Activated CD8-positive, alpha-beta T cell treated with anti-CD3 and anti-CD28 coated beads, Interleukin-2, amount 10 ng/mL, durations not matched to agents 7 days and 5 days (primary cell): ENCODE results near the gene CFAP54. TPM values are rescaled to one million over a fixed set of nuclear protein-coding genes. Genes with fewer than 3 reads are reported as not detected.

Source experiments
- ATAC-seq: fragments of 150-1000 bp; cut with Tn5 transposase; one replicate; pipeline ENCODE4 v1.10.0; 2021; ENCODE audit warnings: moderate library complexity
- CTCF ChIA-PET: fragments of 350-600 bp; sonication (Branson Sonifier 250); formaldehyde crosslinking; loops from one replicate; lab custom pipeline; 2021; ENCODE audit warnings: antibody characterized with exemption; lab: Charles Lee
- POLR2A ChIA-PET: fragments of 350-600 bp; sonication (Branson Sonifier 250); formaldehyde crosslinking; loops from one replicate; lab custom pipeline; 2021; ENCODE audit warnings: antibody characterized with exemption; lab: Charles Lee
- DNase-seq: peaks from one replicate; pipeline ENCODE4 v3.0.0-alpha.2; 2020
- H3K27ac Mint-ChIP-seq: one replicate; pipeline ENCODE4 v1.8.0; 2021; ENCODE audit warnings: mild to moderate bottlenecking, mixed read lengths
- H3K27me3 Mint-ChIP-seq: one replicate; pipeline ENCODE4 v1.8.0; 2021; ENCODE audit warnings: low read depth, mixed read lengths
- H3K36me3 Mint-ChIP-seq: one replicate; pipeline ENCODE4 v1.8.0; 2021; ENCODE audit warnings: low read depth, mixed read lengths
- H3K4me1 Mint-ChIP-seq: one replicate; pipeline ENCODE4 v1.8.0; 2021; ENCODE audit warnings: low read depth, mixed read lengths
- H3K4me3 Mint-ChIP-seq: one replicate; pipeline ENCODE4 v1.8.0; 2021; ENCODE audit warnings: mild to moderate bottlenecking, mixed read lengths
- H3K9me3 Mint-ChIP-seq: one replicate; pipeline ENCODE4 v1.8.0; 2022; ENCODE audit warnings: mixed read lengths; ENCODE audit not compliant: insufficient read depth
- total RNA-seq, 2 experiments: library from RNA; stranded (reverse); gene quantifications; one replicate each; pipeline ENCODE4 v1.2.3, GENCODE V29; 2021

CFAP54 gene
- total RNA-seq, 2 experiments from 2014 or later, result 0.18 to 1.2 TPM

- peaks cover 44% of the 10 kb centered on the region for H3K4me1 Mint-ChIP-seq
- H3K4me3 Mint-ChIP-seq, result peak within 1 kb of the TSS; percentile 96
- ChIA-PET CTCF (interaction anchor here (1.2 kb wide), 2 partner anchors 18 to 328 kb away, joined by 5 to 6 read pairs; no protein-coding TSS in a partner anchor), POLR2A (interaction anchor here (0.6 to 1.4 kb wide), 4 partner anchors 186 to 1609 kb away, joined by 3 to 4 read pairs (median 3); no protein-coding TSS in a partner anchor)
- ATAC-seq, result peak; percentile 86
- peaks cover 11% of the 10 kb centered on the region for H3K27me3 Mint-ChIP-seq
- peaks cover 36% of the 10 kb centered on the region for H3K36me3 Mint-ChIP-seq
- peak; percentile 88 for DNase-seq
- no peaks in the 10 kb centered on the region for H3K9me3 Mint-ChIP-seq
- peak within 1 kb of the TSS; percentile 99 for H3K27ac Mint-ChIP-seq
These were observed 417.7 kb downstream of the CFAP54 start, which contains the start of gene NEDD1 for GRCh38 chr12:96906849-96907670. NEDD1 (plus strand) TSS chr12:96907257; CDS start chr12:96909760, 2,503 bp downstream.

GRCh38 chr12:96907671-96908422 lies 418.5 kb downstream of the CFAP54 start:
- CTCF ChIA-PET, result interaction anchor here (1.2 kb wide), 2 partner anchors 18 to 329 kb away, joined by 5 to 6 read pairs; no protein-coding TSS in a partner anchor
- H3K27me3 Mint-ChIP-seq, result peaks cover 11% of the 10 kb centered on the region
- H3K36me3 Mint-ChIP-seq, result peaks cover 38% of the 10 kb centered on the region
- H3K27ac Mint-ChIP-seq, result peak overlapping the region; percentile 99
- peak; percentile 51 for DNase-seq
- H3K9me3 Mint-ChIP-seq, result no peaks in the 10 kb centered on the region
- ATAC-seq, result peak; percentile 39
- H3K4me1 Mint-ChIP-seq, result peaks cover 45% of the 10 kb centered on the region
- POLR2A ChIA-PET, result interaction anchor here (0.6 kb wide), 1 partner anchor 1384 kb away, joined by 3 read pairs; no protein-coding TSS in a partner anchor
- H3K4me3 Mint-ChIP-seq, result peak overlapping the region; percentile 96

- H3K4me1 Mint-ChIP-seq, result peaks cover 48% of the 10 kb centered on the region
These were observed 419.0 kb downstream of the CFAP54 start for GRCh38 chr12:96908423-96908675.

GRCh38 chr12:96912261-96912660 lies 422.9 kb downstream of the CFAP54 start:
- Mint-ChIP-seq H3K9me3 (no peaks in the 10 kb centered on the region), H3K36me3 (peaks cover 66% of the 10 kb centered on the region), H3K27ac (no peak overlapping the region), H3K4me1 (peaks cover 43% of the 10 kb centered on the region), H3K27me3 (no peaks in the 10 kb centered on the region), H3K4me3 (no peak overlapping the region)
- ATAC-seq, result no peak
- no peak for DNase-seq
- POLR2A ChIA-PET, result no interaction called here
- CTCF ChIA-PET, result interaction anchor here (1.1 kb wide), 1 partner anchor 26 kb away, joined by 3 read pairs; no protein-coding TSS in a partner anchor

More at GRCh38 chr12:96908423-96908675, 419.0 kb downstream of the CFAP54 start:
- H3K9me3 Mint-ChIP-seq, result no peaks in the 10 kb centered on the region
- POLR2A ChIA-PET, result no interaction called here
- peaks cover 43% of the 10 kb centered on the region for H3K36me3 Mint-ChIP-seq
- DNase-seq, result no peak
- CTCF ChIA-PET, result interaction anchor here (1.2 kb wide), 1 partner anchor 19 kb away, joined by 5 read pairs; no protein-coding TSS in a partner anchor
- H3K4me3 Mint-ChIP-seq, result peak overlapping the region; percentile 96
- H3K27ac Mint-ChIP-seq, result peak overlapping the region; percentile 99
- no peak for ATAC-seq
- peaks cover 11% of the 10 kb centered on the region for H3K27me3 Mint-ChIP-seq

GRCh38 chr12:96912943-96913342 lies 423.6 kb downstream of the CFAP54 start:
- CTCF ChIA-PET, result interaction anchor here (1.1 kb wide), 1 partner anchor 26 kb away, joined by 3 read pairs; no protein-coding TSS in a partner anchor
- Mint-ChIP-seq H3K4me1 (peaks cover 42% of the 10 kb centered on the region), H3K27me3 (no peaks in the 10 kb centered on the region), H3K27ac (no peak overlapping the region), H3K4me3 (no peak overlapping the region), H3K9me3 (no peaks in the 10 kb centered on the region), H3K36me3 (peaks cover 60% of the 10 kb centered on the region)
- POLR2A ChIA-PET, result interaction anchor here (0.6 kb wide), 1 partner anchor 412 kb away, joined by 4 read pairs; no protein-coding TSS in a partner anchor
- ATAC-seq (no peak), DNase-seq (no peak)

- no peaks in the 10 kb centered on the region for H3K9me3 Mint-ChIP-seq
- H3K4me3 Mint-ChIP-seq, result no peak overlapping the region
- POLR2A ChIA-PET, result no interaction called here
These were observed 430.3 kb downstream of the CFAP54 start for GRCh38 chr12:96919510-96920210.

More at GRCh38 chr12:96919510-96920210, 430.3 kb downstream of the CFAP54 start:
- Mint-ChIP-seq H3K27ac (no peak overlapping the region), H3K4me1 (peaks cover 3% of the 10 kb centered on the region), H3K36me3 (peaks cover 56% of the 10 kb centered on the region), H3K27me3 (no peaks in the 10 kb centered on the region)
- DNase-seq (no peak), ATAC-seq (no peak)
- CTCF ChIA-PET, result interaction anchor here (0.8 kb wide), 1 partner anchor 21 kb away, joined by 3 read pairs; no protein-coding TSS in a partner anchor

Other genes with a start within 250 kb of the CFAP54 start
- 10 to 100 TPM; 38.2 to 39.5 TPM for gene CDK17, start 89.1 kb upstream of the CFAP54 start, total RNA-seq